Activated gamma-delta T cell treated with Interleukin-2 at 50 U/mL for 16 hours (primary cell): ENCODE measurements around the gene ARL4D.
"Not testable (repeated sequence)": the region's sequence is repeated elsewhere in the genome, so short reads cannot be mapped to it uniquely, and the experiment has no call there.

Experiments
- DNase-seq: peaks from one replicate; pipeline ENCODE4 v3.0.0-alpha.2; 2020

The ARL4D gene

GRCh38 chr17:43371227-43371821, 27.5 kb upstream of the ARL4D start:
- no peak for DNase-seq

DNA sequence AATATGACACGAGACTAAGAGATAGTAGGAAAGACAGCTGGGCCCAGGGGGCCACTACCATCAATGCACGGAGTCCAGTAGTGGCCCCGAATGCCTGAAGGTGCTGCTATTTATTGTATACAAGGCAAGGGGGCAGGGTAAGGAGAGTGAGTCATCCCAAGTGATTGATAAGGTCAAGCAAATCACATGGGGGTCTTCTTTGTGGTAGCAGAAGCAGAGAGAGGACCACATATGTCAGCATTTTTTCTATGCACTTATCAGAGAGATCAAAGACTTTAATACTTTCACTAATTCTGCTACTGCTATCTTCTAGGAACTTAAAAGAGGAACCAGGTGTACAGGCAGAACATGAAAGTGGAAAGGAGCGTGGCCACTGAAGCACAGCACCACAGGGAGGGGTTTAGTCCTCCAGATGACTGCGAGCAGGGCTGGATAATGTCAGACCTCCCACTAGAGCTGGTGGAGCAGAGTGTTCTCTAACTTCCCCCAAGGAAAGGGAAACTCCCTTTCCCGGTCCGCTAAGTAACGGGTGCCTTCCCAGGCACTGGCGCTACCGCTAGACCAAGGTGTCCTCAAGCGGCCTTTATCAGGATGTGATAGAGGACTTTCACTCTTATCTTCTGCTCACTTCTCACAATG, 26.4 kb upstream of the ARL4D start:
- DNase-seq, result no peak

DNA sequence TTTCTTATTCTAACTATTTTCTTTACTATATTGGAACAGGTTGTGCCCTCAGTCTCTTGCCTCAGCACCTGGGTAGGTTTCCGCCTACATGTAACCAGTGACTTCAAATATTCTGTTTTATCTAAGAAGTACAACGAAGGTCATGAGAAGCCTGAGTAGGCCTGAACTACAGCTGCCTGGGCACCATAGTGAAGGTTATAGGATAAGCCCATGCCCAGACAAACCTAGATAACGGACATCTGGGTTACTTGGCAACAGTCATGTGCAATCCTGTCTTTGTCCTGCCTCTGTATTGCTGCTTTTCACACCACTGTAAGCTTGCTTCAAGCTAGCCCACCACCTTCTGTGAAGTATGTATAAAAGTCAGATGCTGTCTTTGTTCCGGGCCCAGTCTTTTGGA, 25.4 kb upstream of the ARL4D start:
- no peak for DNase-seq

GRCh38 chr17:43375915-43376314, 22.9 kb upstream of the ARL4D start:
- DNase-seq, result not testable (repeated sequence)

GRCh38 chr17:43377056-43377810, 21.6 kb upstream of the ARL4D start:
- DNase-seq, result no peak

GRCh38 chr17:43378766-43379165, 20.0 kb upstream of the ARL4D start:
- no peak for DNase-seq

DNA sequence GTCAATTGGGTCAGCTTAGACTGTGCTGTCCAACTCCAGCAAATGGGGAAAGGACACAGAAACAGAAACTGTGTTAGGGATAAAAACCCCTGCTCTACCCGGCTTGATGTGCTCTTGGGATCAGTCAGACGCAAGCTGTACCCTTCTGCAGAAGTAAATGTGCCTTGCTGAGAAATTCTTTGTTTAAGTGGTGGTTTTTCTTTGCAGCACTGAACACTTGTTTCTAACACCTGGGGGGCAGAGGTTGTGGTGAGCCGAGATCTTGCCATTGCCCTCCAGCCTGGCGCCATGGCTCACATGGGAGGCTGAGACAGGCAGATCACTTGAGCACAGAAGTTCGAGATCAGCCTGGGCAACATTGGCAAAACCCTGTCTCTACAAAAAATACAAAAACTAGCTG, 18.5 kb upstream of the ARL4D start:
- DNase-seq, result no peak

DNA sequence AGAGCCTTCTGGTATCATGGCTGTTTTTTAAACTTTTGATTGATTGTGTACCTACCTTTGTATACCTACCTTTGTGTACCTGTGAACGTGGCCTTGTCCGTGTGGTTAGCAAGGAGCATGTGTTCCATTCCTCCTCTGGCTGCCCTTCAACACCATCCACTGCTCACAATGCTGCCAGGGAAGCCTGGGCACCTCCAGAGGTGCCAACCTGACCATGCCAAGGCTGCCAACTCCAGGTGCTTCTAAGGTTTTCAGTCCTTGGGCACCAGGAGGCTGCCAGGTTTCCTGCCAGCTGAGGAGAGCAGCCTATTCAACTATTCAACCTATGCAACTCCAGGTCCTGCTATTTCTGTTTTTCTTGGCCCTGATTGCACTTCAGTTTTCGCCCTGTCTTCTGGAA, 17.6 kb upstream of the ARL4D start:
- no peak for DNase-seq

- no peak for DNase-seq
These were observed 17.2 kb upstream of the ARL4D start for GRCh38 chr17:43381621-43382020.

- no peak for DNase-seq
These were observed 16.0 kb upstream of the ARL4D start for GRCh38 chr17:43382776-43383175.

- DNase-seq, result no peak
These were observed 15.4 kb upstream of the ARL4D start for GRCh38 chr17:43383372-43383771.

DNA sequence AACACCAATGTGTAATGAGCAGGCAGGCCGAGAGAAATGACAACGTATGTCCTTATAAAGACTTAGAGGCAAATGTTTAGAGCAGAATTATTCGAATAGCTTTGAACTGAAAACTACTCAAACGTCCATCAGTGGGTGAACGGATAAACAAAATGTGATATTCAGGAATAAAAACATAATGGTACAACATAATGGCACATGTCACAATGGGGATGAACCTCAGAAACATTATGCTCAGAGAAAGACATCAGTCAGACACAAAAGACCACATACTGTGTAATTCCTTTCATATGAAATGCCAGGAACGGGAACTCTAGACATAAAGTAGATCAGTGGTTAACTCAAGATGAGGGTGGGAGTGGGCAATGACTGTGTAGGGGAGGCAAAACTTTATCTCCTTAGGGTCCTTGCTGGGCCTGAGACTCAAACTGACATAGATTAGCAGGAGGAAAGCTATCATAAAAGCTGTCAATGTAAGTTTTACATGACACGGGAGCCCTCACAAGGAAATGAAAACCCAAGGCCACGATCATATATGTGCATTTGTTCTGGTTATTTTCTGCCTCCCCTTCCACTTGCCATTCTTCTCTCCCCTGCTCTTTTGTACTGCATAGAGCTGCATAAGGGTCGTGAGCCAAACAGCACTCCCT, 14.8 kb upstream of the ARL4D start:
- no peak for DNase-seq

- no peak for DNase-seq
These were observed 14.3 kb upstream of the ARL4D start for GRCh38 chr17:43384476-43384862.

DNA sequence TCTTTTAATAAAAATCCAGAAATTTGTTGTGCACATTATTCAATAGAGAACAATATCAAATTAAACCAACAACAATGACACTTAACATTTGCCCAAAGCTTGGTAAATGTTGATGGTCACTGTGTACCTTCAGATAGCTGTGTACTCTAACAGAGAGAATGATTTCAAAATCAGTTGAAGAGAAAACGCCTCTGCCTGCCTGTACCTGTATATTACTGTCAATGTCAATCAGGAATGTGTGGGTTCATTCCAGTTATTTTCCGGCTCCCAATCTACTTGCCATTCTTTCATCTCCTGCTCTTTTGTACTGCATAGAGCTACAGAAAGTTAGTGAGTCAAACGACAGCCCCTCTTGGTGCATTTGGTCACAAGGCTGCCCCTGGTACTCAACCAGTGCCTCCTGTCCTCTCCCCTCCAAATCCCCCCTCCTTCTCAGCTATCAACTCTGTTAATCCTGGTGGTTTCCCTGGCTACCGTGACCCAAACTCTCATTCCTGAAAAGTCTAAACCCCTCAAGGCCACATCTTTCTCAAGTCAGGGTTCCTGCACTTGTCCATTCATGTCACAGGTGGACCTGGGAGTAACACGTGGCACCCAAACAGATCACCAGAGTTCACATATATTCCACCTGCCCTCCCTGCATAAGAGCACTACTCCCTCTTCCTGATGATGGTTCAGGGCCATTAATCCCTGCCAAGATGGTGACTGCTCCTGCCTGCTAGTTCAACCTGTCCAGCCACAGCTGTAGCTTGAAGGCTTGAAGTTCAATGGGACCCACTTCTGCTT, 13.6 kb upstream of the ARL4D start:
- no peak for DNase-seq

DNA sequence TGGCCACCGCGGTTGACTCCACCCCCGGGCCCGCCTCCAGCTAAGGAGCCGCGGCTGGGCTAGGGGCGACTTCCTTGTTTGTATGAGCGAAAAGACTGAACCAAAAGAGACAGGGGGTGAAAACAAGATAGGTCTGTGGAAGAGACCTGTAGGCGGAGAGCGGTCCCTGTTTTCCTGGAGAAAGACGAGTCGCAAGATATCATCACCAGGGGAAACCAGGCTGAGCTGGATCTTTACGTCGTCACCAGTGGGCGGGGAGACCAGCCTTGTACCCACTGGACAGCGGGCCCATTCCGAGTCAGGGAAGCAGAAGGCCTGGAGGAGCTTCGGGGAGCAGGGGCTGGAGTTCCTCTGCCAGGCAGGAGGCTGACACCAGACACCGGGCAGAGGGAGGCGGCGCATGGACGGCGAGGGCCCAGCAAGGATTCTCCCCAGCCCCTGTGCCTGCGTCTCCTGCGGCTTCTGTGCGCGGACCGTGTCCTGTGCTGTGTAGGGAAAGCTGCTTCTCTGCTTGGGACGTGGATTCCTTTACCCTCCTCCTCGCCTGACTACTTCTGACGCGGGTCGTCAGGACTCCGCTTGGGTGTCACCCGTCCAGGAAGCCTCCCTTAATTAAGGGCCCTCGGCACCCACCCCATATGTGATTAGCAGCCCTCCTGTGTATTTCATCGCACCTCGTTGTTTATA, 10.3 kb upstream of the ARL4D start:
- DNase-seq, result peak; percentile 90

- peak; percentile 81 for DNase-seq
These were observed 9.5 kb upstream of the ARL4D start for GRCh38 chr17:43389046-43389947.

DNA sequence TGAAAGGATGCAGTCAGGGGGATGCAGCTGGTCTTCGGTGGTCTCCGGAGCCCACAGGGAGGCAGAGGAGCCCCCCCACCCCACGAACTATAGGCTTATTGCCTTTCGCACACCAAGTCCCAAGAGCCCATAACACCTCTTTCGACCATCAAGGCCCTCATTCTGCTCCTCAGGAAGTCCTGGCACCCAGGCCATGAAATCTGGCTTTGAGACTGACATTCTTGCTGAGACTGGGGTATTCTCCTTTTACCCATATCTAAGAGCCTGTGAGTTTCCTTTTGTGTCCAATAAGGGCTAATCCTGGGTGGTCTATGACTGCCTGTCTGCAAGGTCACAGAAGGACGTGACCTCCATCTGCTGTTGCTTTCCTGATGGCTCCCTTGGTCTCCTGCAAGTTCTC, 6.4 kb upstream of the ARL4D start:
- DNase-seq, result no peak

GRCh38 chr17:43393944-43394482, 4.8 kb upstream of the ARL4D start:
- DNase-seq, result peak; percentile 92

DNA sequence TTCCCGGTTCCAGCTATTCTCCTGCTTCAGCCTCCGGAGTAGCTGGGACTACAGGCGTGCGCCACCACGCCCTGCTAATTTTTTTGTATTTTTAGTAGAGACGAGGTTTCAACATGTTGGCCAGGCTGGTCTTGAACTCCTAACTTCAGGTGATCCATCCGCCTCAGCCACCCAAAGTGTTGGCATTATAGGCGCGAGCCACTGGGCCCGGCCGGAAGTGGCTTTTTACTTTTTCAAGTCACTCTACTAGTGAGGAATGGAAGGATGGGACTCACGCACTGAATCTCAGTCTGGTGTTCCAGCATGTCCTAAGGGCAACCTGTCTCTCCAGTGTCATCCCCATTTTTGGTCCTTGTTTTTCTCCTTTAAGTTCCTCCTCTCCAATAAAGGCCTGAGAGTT, 4.1 kb upstream of the ARL4D start:
- not testable (repeated sequence) for DNase-seq

DNA sequence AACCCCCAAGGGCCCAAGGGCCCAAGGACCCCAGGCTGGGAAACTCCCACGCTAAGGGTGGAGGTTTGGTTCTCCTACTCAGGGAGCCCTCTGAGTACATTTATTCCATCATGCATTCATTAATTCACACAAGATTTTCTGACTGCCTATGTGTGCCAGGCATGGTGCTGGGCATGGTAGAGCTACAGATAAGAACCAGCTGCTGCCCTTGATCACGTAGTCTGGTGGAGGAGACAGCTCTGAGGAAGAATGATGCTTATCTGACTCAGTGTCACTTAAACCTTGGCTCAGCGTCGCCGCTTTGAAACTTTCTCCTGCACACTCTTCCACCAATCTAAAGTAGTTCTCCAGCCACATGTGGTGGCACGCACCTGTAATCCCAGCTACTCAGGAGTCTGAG, 3.6 kb upstream of the ARL4D start:
- no peak for DNase-seq

DNA sequence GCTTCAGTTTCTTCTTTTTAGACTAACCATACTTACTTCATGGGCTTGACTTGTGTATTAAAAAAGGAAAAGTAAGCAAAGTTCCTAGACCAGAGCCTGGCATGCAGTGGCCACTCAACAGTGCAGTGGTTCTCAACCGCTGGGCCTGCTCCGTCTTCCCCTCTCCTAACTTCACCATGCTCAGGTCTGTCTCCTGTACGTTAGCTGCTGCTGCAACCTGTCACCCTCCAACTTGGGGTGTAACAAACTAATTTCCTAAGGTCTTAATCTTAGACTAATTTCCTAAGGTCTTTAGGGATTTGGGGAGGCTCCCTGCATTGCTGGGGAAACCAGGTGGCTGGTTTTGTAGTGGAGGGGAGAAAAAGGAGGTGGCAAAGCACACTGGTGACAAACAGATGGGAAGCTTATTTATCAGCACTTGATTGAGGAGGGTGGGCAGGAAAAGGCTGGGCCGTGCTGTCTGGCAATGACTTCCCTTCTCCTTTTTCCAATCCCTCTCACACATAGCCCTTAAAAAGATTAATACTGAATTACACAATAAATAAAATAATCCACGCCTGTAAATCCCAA, 2.2 kb upstream of the ARL4D start:
- no peak for DNase-seq
